Hepatocyte (in vitro differentiated cells): ENCODE data around the gene TUBB2A.

Source experiments
- CTCF ChIP-seq: fragments of 200-600 bp; sonication (generic); IDR thresholded peaks from 2 replicates; pipeline ENCODE4 v1.5.1; 2016; ENCODE audit warnings: antibody characterized with exemption, mild to moderate bottlenecking; ENCODE audit not compliant: poor library complexity
- EZH2 ChIP-seq: fragments of 200-600 bp; sonication (generic); IDR thresholded peaks from 2 replicates; pipeline ENCODE4 v1.6.1; 2016; ENCODE audit warnings: antibody characterized with exemption, mild to moderate bottlenecking, borderline replicate concordance
- EZH2phosphoT487 ChIP-seq: fragments of 200-600 bp; sonication (generic); IDR thresholded peaks from one replicate; pipeline ENCODE4 v1.6.1; 2018; ENCODE audit warnings: antibody characterized with exemption, mild to moderate bottlenecking, low read depth, moderate library complexity; ENCODE audit not compliant: unreplicated experiment, severe bottlenecking

- TF ChIP-seq CTCF = no peak
- no peak for TF ChIP-seq EZH2phosphoT487
- TF ChIP-seq EZH2 = no peak
Measured at GRCh38 chr6:3196770-3197169, 39.4 kb upstream of the TUBB2A start.
